ENCODE measurements around the gene GTPBP4. TPM values are rescaled to one million over a fixed set of nuclear protein-coding genes. Genes with fewer than 3 reads are reported as not detected.

Gene GTPBP4
- total RNA-seq, 4 donors from 2014 or later: 14.4 to 37.2 (median 28.5) TPM

DNA sequence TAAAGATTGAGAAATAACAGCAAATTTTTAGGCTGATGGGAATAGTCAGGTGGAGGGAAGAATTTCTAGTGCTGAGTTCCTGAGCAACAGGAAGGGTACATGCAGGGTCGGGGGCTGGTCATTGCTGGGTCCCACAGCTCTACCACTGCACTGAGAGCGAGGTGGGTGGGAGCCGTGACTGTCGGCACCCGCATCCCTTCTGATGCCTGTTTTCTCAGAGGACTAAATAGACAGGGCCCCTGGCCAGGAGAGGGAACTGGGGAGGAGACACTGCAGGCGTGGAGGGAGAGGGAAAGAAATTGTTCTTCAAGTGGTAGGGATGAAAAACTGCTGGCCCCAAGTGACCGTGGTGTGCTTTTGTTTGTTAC is 7.3 kb downstream of the GTPBP4 start:
- 95% methylated on average over 7 of the region's 7 CpGs for WGBS
- H3K36me3 ChIP-seq: peaks cover 78% of the 10 kb centered on the region
- DNase-seq (ENCODE audit: low spot score in 2 of 2): no peak
- TF ChIP-seq EP300 (IDR thresholded peaks at IDR 0.05) (no peak), POLR2AphosphoS5 (IDR thresholded peaks at IDR 0.05) (no peak), POLR2A (IDR thresholded peaks at IDR 0.05) (no peak)
- TF ChIP-seq, protein P1, sequence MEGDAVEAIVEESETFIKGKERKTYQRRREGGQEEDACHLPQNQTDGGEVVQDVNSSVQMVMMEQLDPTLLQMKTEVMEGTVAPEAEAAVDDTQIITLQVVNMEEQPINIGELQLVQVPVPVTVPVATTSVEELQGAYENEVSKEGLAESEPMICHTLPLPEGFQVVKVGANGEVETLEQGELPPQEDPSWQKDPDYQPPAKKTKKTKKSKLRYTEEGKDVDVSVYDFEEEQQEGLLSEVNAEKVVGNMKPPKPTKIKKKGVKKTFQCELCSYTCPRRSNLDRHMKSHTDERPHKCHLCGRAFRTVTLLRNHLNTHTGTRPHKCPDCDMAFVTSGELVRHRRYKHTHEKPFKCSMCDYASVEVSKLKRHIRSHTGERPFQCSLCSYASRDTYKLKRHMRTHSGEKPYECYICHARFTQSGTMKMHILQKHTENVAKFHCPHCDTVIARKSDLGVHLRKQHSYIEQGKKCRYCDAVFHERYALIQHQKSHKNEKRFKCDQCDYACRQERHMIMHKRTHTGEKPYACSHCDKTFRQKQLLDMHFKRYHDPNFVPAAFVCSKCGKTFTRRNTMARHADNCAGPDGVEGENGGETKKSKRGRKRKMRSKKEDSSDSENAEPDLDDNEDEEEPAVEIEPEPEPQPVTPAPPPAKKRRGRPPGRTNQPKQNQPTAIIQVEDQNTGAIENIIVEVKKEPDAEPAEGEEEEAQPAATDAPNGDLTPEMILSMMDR (IDR thresholded peaks at IDR 0.05): no peak
- H3K27ac ChIP-seq: no peak overlapping the region
- no peaks in the 10 kb centered on the region for H3K27me3 ChIP-seq
- no peaks in the 10 kb centered on the region for H3K9me3 ChIP-seq
- no peak overlapping the region for H3K4me3 ChIP-seq
- no peaks in the 10 kb centered on the region for H3K4me1 ChIP-seq

DNA sequence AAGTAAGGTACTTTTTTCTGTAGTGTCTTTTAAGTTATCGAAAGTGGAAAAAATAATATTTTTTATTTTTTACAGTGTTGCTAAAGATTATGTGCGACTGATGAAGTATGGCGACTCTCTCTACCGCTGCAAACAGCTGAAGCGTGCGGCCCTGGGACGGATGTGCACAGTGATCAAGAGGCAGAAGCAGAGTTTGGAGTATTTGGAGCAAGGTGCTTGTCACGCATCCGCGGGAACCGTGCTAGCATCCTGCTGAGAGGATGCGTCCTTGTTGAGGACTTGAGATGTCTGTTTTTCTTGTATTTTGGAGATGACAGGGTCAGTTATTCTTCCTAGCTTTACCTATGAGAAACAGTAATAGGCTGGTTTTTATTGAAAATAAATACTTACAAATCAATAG is 7.8 kb downstream of the GTPBP4 start:
- Histone ChIP-seq H3K4me1 (no peaks in the 10 kb centered on the region), H3K36me3 (peaks cover 83% of the 10 kb centered on the region), H3K27me3 (no peaks in the 10 kb centered on the region), H3K27ac (no peak overlapping the region), H3K4me3 (no peak overlapping the region), H3K9me3 (no peaks in the 10 kb centered on the region)
- DNase-seq (ENCODE audit: low spot score in 2 of 2): no peak
- 94% methylated on average over 12 of the region's 12 CpGs for WGBS
- TF ChIP-seq POLR2A (IDR thresholded peaks at IDR 0.05): no peak
- TF ChIP-seq, protein P1 (IDR thresholded peaks at IDR 0.05): no peak
- TF ChIP-seq EP300 (IDR thresholded peaks at IDR 0.05): no peak
- TF ChIP-seq POLR2AphosphoS5 (IDR thresholded peaks at IDR 0.05): no peak

DNA sequence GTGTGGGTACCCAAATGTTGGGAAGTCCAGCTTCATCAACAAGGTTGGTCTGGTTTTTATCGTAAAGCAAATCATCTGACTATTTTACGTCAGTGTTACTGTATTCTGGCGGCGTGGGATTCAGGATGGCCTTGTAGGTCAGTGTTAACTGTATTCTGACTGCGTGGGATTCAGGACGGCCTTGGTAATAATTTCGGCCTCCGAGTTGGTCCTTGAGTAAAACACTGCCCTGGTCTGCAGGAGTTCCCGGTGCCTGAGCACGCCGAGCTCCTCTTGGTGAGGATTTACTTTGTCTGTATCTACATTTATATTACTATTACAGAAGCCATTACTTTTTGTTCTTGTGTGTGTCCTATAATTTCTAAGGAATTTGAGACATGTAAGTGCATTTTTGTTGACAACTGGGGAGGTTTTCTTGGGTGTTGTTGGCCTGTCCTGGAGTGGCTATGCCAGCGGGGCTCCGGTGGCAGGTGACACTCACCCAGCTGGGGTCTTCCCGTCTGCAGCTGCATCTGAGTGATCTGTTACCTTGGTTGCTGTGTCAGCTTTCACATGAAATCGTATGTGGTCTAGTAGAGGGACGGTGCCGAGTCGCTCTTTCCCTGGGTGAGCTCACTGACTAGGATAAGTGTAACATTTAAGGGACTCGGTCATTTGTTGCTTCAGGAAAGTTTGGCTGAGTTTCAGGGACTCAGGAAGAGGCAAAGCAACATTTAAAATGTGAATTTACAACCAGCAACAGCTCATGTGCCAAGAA is 9.2 kb downstream of the GTPBP4 start:
- DNase-seq (ENCODE audit: low spot score in 2 of 2): no peak
- WGBS: 86% methylated on average over 19 of the region's 19 CpGs
- Histone ChIP-seq H3K4me3 (no peak overlapping the region), H3K9me3 (no peaks in the 10 kb centered on the region), H3K27me3 (no peaks in the 10 kb centered on the region), H3K36me3 (peaks cover 97% of the 10 kb centered on the region), H3K27ac (no peak overlapping the region), H3K4me1 (no peaks in the 10 kb centered on the region)
- TF ChIP-seq, protein P1 (IDR thresholded peaks at IDR 0.05): no peak
- TF ChIP-seq POLR2A (IDR thresholded peaks at IDR 0.05) (no peak), EP300 (IDR thresholded peaks at IDR 0.05) (no peak), POLR2AphosphoS5 (IDR thresholded peaks at IDR 0.05) (no peak)

DNA sequence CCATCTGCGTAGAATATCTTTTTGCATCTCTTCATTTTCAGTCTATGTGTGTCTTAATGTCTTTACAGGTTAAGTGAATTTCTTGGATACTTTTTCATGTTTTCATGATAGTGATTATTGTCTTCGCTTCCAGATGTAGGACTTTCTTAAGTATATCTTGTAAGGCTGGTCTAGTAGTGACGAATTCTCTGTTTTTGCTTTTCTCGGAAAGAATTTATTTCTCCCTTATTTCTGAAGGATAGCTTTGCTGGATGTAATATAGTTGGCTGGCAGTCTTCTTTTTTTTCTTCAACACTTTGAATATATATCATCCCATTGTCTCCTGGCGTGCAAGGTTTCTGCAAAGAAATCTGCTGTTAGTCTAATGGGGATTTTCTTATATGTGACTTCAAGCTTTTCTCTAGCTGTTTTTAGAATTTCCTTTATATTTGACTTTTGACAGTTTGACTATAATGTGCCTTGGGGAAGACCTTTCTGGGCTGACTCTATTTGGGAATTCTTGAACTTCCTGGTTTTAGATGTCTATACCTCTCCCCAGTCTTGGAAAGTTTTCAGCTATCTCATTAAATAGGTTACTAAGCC is 14.3 kb downstream of the GTPBP4 start:
- no peak for TF ChIP-seq POLR2AphosphoS5 (IDR thresholded peaks at IDR 0.05)
- TF ChIP-seq EP300 (IDR thresholded peaks at IDR 0.05): no peak
- DNase-seq (ENCODE audit: low spot score in 2 of 2): no peak

DNA sequence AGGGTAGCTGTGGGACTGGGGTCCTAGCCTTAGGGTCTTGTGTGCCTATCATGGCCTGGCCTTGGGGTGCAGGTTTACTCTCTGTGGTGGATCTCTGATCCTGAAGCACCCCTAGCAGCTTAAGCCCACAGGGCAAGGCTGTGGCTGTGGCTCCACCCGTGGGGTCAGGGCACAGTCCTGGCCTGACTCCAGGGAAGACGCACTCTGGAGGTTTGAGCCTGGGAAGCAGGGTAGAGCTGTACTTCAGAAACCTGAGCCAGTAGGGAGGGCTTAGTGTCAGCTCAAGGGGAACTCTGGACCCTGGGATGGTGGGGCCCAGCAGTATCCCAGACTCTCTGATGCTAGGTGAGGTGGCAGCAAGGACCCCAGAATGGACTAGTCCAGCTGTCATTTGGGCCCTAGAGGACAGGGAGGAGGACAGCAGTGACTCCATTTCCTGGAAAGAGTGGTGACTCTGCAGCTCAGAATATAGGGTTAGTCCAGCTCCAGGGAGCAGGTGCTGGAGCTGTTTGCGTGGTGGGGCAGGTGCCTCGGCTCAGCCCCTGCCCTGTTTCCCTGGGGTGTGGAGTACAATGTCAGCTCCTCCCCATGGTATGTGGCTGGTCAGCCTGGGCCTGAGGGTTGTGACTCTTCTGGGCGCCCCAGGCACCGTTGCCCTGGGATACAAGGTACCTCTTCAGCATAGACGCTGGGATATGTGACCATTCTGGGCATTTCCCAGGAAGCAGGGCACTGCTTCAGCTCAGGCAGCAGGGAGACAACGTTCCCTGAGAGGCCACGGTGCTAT is 15.8 kb downstream of the GTPBP4 start:
- WGBS: 93% methylated on average over 3 of the region's 9 CpGs
- Histone ChIP-seq H3K9me3 (no peaks in the 10 kb centered on the region), H3K27ac (no peak overlapping the region), H3K27me3 (no peaks in the 10 kb centered on the region), H3K36me3 (peaks cover 100% of the 10 kb centered on the region), H3K4me1 (no peaks in the 10 kb centered on the region), H3K4me3 (no peak overlapping the region)
- TF ChIP-seq POLR2AphosphoS5 (IDR thresholded peaks at IDR 0.05) (no peak), EP300 (IDR thresholded peaks at IDR 0.05) (no peak), POLR2A (IDR thresholded peaks at IDR 0.05) (no peak)
- TF ChIP-seq, protein P1 (IDR thresholded peaks at IDR 0.05): no peak
- DNase-seq (ENCODE audit: low spot score in 2 of 2): no peak

More for the DNA sequence above, 14.3 kb downstream of the GTPBP4 start:
- H3K4me3 ChIP-seq: no peak overlapping the region
- no peaks in the 10 kb centered on the region for H3K9me3 ChIP-seq
- no peaks in the 10 kb centered on the region for H3K27me3 ChIP-seq
- H3K27ac ChIP-seq: no peak overlapping the region
- no peaks in the 10 kb centered on the region for H3K4me1 ChIP-seq
- WGBS: 97% methylated on average over 5 of the region's 5 CpGs
- peaks cover 100% of the 10 kb centered on the region for H3K36me3 ChIP-seq
